ENCODE results near the gene STAU1. TPM values are rescaled to one million over a fixed set of nuclear protein-coding genes. Genes with fewer than 3 reads are reported as not detected.
"Not testable (repeated sequence)": the region's sequence is repeated elsewhere in the genome, so short reads cannot be mapped to it uniquely, and the experiment has no call there.

STAU1 gene
- total RNA-seq, 1 donor from 2014 or later: 72.5 TPM

- no peak for DNase-seq (ENCODE audit: low read depth)
- peak overlapping the region; percentile 71 for H3K4me3 ChIP-seq (ENCODE audit: low read depth, low read length)
- H3K36me3 ChIP-seq (ENCODE audit: control insufficient read depth, insufficient read depth, low read length): no peaks in the 10 kb centered on the region
- TF ChIP-seq, protein P1, sequence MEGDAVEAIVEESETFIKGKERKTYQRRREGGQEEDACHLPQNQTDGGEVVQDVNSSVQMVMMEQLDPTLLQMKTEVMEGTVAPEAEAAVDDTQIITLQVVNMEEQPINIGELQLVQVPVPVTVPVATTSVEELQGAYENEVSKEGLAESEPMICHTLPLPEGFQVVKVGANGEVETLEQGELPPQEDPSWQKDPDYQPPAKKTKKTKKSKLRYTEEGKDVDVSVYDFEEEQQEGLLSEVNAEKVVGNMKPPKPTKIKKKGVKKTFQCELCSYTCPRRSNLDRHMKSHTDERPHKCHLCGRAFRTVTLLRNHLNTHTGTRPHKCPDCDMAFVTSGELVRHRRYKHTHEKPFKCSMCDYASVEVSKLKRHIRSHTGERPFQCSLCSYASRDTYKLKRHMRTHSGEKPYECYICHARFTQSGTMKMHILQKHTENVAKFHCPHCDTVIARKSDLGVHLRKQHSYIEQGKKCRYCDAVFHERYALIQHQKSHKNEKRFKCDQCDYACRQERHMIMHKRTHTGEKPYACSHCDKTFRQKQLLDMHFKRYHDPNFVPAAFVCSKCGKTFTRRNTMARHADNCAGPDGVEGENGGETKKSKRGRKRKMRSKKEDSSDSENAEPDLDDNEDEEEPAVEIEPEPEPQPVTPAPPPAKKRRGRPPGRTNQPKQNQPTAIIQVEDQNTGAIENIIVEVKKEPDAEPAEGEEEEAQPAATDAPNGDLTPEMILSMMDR (IDR thresholded peaks at IDR 0.05; ENCODE audit: insufficient read depth, low read length, poor library complexity, severe bottlenecking): no peak
- no peaks in the 10 kb centered on the region for H3K27me3 ChIP-seq (ENCODE audit: control insufficient read depth, insufficient read depth, low read length)
Observed at GRCh38 chr20:49187330-49187850, 744 bp downstream of the STAU1 start.

DNA sequence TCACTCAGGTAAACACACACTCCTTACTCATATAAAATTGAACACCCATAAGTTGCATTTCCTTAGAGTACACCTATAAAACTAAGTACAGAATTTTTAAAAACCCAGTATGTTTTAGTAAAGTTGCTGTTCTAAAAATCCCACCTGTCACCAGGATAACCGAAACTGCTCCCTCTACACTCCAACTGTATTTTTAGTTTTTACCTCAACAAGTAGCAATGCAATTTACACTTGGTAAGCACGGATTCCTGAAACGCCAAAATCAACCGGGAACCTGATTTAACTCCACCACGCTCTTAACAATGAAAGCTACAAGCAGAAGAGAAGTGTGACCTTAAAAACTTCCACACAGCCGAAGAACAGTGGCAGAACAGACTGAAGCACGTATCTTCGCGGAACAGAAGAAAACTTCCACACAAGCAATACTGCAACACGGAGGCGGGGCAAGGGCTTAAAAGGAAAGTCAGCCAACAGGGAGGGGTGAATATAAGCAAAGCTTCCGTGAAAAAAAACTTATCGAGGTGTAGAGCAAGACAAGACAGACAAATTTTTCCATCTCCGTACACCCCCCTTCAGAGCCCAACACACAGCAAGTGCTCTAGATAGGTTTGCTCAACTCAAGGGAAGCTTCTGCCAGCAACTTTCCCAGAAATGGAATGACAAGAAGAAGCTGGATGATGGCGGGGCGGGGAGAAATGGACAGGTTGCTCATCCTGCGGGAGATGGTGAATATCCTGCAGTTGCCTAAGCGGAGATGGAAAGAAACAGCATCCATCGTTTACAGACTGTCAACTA is 1.4 kb downstream of the STAU1 start:
- Histone ChIP-seq H3K36me3 (ENCODE audit: control insufficient read depth, insufficient read depth, low read length) (no peaks in the 10 kb centered on the region), H3K4me3 (ENCODE audit: low read depth, low read length) (peak overlapping the region; percentile 71), H3K27me3 (ENCODE audit: control insufficient read depth, insufficient read depth, low read length) (no peaks in the 10 kb centered on the region)
- TF ChIP-seq, protein P1 (IDR thresholded peaks at IDR 0.05; ENCODE audit: insufficient read depth, low read length, poor library complexity, severe bottlenecking): no peak
- peak; percentile 14 for DNase-seq (ENCODE audit: low read depth)

GRCh38 chr20:49185071-49185761 is 2.9 kb downstream of the STAU1 start:
- no peak for DNase-seq (ENCODE audit: low read depth)
- Histone ChIP-seq H3K36me3 (ENCODE audit: control insufficient read depth, insufficient read depth, low read length) (no peaks in the 10 kb centered on the region), H3K4me3 (ENCODE audit: low read depth, low read length) (no peak overlapping the region), H3K27me3 (ENCODE audit: control insufficient read depth, insufficient read depth, low read length) (no peaks in the 10 kb centered on the region)
- TF ChIP-seq, protein P1 (IDR thresholded peaks at IDR 0.05; ENCODE audit: insufficient read depth, low read length, poor library complexity, severe bottlenecking): no peak

- no peak overlapping the region for H3K4me3 ChIP-seq (ENCODE audit: low read depth, low read length)
- no peak for DNase-seq (ENCODE audit: low read depth)
- TF ChIP-seq, protein P1 (IDR thresholded peaks at IDR 0.05; ENCODE audit: insufficient read depth, low read length, poor library complexity, severe bottlenecking): no peak
- H3K27me3 ChIP-seq (ENCODE audit: control insufficient read depth, insufficient read depth, low read length): no peaks in the 10 kb centered on the region
- H3K36me3 ChIP-seq (ENCODE audit: control insufficient read depth, insufficient read depth, low read length): no peaks in the 10 kb centered on the region
Observed at GRCh38 chr20:49184691-49185070, 3.5 kb downstream of the STAU1 start.

GRCh38 chr20:49184084-49184501 is 4.0 kb downstream of the STAU1 start:
- not testable (repeated sequence) for DNase-seq (ENCODE audit: low read depth); H3K27me3 ChIP-seq (ENCODE audit: control insufficient read depth, insufficient read depth, low read length)

GRCh38 chr20:49183444-49183843 is 4.7 kb downstream of the STAU1 start:
- Histone ChIP-seq H3K4me3 (ENCODE audit: low read depth, low read length) (no peak overlapping the region), H3K27me3 (ENCODE audit: control insufficient read depth, insufficient read depth, low read length) (no peaks in the 10 kb centered on the region), H3K36me3 (ENCODE audit: control insufficient read depth, insufficient read depth, low read length) (no peaks in the 10 kb centered on the region)
- TF ChIP-seq, protein P1 (IDR thresholded peaks at IDR 0.05; ENCODE audit: insufficient read depth, low read length, poor library complexity, severe bottlenecking): no peak
- DNase-seq (ENCODE audit: low read depth): no peak

More at GRCh38 chr20:49184084-49184501, 4.0 kb downstream of the STAU1 start:
- H3K4me3 ChIP-seq (ENCODE audit: low read depth, low read length); H3K36me3 ChIP-seq (ENCODE audit: control insufficient read depth, insufficient read depth, low read length): not testable (repeated sequence)

Data from kidney epithelial cell (primary cell).